ENCODE measurements around the gene EXTL1.

DNA sequence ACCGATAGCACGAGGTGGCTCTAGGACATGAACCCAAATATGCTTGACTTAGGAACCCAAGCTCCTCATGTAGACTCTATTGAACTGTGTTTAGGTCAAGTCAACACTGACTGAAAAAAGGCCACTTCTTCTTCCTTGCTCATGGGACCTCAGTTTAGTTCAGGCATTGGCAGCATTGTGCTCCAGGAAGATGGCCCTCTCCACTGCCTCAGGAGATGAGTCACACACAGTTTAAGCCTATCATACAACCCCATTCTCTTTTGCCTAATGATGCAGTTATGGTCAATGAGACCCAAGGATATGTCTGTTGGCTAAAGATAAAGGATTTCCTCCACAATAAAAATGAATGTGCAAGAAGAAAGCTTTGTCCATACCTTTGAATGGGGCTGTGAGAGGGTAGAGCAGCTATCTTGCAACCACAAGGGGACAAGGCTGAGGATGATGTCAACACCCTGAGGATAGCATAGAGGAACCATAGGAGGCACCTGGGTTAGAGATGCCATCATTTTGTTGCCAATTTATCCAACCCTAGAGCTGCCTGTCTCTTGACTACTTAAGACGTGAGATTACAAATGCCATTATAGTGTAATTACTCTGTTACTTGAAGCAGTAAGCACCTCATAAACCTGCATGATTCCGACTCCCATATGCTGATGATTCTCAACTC is 48.9 kb downstream of the EXTL1 start:
- TF ChIP-seq POLR2AphosphoS5 (IDR thresholded peaks at IDR 0.05) (no peak), POLR2A (IDR thresholded peaks at IDR 0.05) (no peak), CTCF (IDR thresholded peaks at IDR 0.05) (no peak)
